ENCODE data around the gene PPP3R1. TPM values are rescaled to one million over a fixed set of nuclear protein-coding genes. Genes with fewer than 3 reads are reported as not detected.

Gene PPP3R1
- total and polyA plus RNA-seq, 9 donors = 22.4 to 75.7 (median 54.0) TPM

- Histone ChIP-seq H3K4me1 (ENCODE audit: insufficient read depth) (peaks cover 2% of the 10 kb centered on the region), H3K27ac (peak overlapping the region in 1 of 2 donors; percentile 21)
- DNase-seq = peak in 3 of 5 donors; percentile 29 to 53 (median 43)
These were observed 57.2 kb downstream of the PPP3R1 start for GRCh38 chr2:68195096-68195495.

DNA sequence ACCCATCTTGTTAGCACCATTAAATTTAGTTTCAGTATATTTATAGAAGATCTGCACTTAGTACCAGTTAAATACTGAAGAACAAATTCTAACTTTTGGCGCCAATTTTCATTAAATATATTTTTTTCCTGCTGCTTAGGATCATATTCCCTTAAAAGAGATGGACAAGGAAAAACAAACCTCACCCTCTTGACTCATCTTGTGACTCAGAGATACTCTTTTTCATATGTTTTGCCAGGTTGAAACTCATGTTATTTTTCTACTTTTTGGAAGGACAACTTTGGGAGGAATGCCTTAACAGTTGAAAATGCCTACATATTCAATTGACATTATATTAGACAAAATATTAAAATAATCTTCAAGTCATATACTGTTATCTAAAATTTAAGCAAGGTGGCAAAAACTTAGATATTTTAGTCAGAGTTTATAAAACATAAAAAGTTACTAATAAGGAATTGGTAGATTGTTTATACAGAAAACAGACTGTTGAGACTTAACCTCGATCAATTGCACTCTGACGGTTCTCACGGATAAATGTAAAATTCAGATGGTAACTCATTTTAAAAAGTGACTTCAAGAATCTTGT lies 58.5 kb downstream of the PPP3R1 start:
- intact Hi-C loops (cut with DNase I) = no loop called here
- H3K36me3 ChIP-seq = no peaks in the 10 kb centered on the region
- TF ChIP-seq EP300 (IDR thresholded peaks at IDR 0.05) (no peak), CTCF (IDR thresholded peaks at IDR 0.05) (no peak), POLR2A (IDR thresholded peaks at IDR 0.05) (no peak)
- no peak for DNase-seq
- peaks cover 2% of the 10 kb centered on the region for H3K4me1 ChIP-seq (ENCODE audit: insufficient read depth)
- WGBS, 3 donors = 47 to 58% (median 49%) methylated on average over 4 of the region's 4 CpGs
- H3K4me3 ChIP-seq = no peak overlapping the region
- no peaks in the 10 kb centered on the region for H3K9me3 ChIP-seq
- H3K27me3 ChIP-seq = no peaks in the 10 kb centered on the region
- no peak overlapping the region for H3K27ac ChIP-seq

More at GRCh38 chr2:68195096-68195495, 57.2 kb downstream of the PPP3R1 start:
- intact Hi-C loops (cut with DNase I) = no loop called here
- TF ChIP-seq CTCF (IDR thresholded peaks at IDR 0.05) = no peak
- no peak for TF ChIP-seq POLR2A (IDR thresholded peaks at IDR 0.05)
- TF ChIP-seq EP300 (IDR thresholded peaks at IDR 0.05) = no peak
- Histone ChIP-seq H3K36me3 (no peaks in the 10 kb centered on the region), H3K9me3 (no peaks in the 10 kb centered on the region), H3K4me3 (no peak overlapping the region), H3K27me3 (no peaks in the 10 kb centered on the region)

DNA sequence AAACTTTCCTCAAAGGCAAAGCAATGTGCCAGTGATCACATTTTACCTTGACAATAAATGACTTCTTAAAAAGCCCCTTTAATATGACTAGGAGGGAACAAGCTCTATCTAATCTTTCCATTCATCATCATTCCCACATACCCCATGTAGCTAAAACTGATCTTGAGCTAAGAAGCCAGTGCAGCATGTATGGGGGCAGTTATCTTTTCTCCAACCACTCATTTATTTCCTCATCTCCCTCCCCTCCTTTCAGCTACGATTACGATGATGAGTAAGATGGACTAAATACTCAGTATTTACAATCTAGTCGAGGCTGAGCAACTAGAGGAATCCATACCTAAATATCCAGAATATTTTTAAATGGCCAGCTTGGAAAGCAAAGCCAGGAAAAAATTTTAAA lies 59.2 kb downstream of the PPP3R1 start:
- intact Hi-C loops (cut with DNase I) = no loop called here
- H3K27me3 ChIP-seq = no peaks in the 10 kb centered on the region
- no peak for DNase-seq
- H3K27ac ChIP-seq = no peak overlapping the region
- peaks cover 2% of the 10 kb centered on the region for H3K4me1 ChIP-seq (ENCODE audit: insufficient read depth)
- 29 to 44% (median 41%) methylated on average over 3 of the region's 3 CpGs for WGBS, 3 donors
- TF ChIP-seq POLR2A (IDR thresholded peaks at IDR 0.05) = no peak
- TF ChIP-seq EP300 (IDR thresholded peaks at IDR 0.05) = no peak
- TF ChIP-seq CTCF (IDR thresholded peaks at IDR 0.05) = no peak
- no peak overlapping the region for H3K4me3 ChIP-seq
- no peaks in the 10 kb centered on the region for H3K36me3 ChIP-seq
- no peaks in the 10 kb centered on the region for H3K9me3 ChIP-seq

DNA sequence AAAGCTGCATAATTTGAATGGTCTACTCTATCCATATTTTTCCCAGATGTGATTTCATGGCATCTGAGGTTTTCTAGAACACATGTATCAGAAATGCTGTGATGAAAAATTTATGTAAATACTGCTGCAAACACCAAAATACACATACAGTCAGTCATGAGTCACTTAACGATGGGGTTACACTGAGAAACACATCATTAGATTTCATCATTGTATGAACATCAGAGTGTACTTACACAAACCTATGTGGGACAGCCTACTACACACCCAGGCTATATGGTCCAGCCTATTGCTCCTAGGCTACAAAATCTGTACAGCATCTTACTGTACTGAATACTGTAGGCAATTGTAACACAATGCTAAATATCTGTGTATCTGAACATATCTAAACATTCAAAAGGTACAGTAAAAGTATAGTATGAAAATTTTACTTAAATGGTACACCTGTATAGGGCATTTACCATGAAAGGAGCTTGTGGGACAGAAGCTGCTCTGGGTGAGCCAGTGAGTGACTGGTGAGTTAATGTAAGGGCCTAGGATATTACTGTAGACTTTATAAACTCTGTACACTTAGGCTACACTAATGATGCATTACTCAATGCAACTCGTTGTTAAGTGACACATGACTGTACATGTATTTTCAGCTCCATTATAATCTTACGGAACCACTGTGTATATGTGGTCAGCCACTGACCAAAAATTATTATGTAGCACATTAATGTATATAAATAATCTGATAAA lies 61.2 kb downstream of the PPP3R1 start:
- H3K4me3 ChIP-seq = no peak overlapping the region
- H3K4me1 ChIP-seq (ENCODE audit: insufficient read depth) = peaks cover 2% of the 10 kb centered on the region
- no peaks in the 10 kb centered on the region for H3K27me3 ChIP-seq
- no peak overlapping the region for H3K27ac ChIP-seq
- no peaks in the 10 kb centered on the region for H3K36me3 ChIP-seq
- no peak for DNase-seq
- 69 to 73% (median 73%) methylated on average over 3 of the region's 3 CpGs for WGBS, 3 donors
- H3K9me3 ChIP-seq = no peaks in the 10 kb centered on the region
- intact Hi-C loops (cut with DNase I) = no loop called here
- TF ChIP-seq POLR2A (IDR thresholded peaks at IDR 0.05) (no peak), CTCF (IDR thresholded peaks at IDR 0.05) (no peak), EP300 (IDR thresholded peaks at IDR 0.05) (no peak)
